ENCODE measurements around the gene CCDC97.

DNA sequence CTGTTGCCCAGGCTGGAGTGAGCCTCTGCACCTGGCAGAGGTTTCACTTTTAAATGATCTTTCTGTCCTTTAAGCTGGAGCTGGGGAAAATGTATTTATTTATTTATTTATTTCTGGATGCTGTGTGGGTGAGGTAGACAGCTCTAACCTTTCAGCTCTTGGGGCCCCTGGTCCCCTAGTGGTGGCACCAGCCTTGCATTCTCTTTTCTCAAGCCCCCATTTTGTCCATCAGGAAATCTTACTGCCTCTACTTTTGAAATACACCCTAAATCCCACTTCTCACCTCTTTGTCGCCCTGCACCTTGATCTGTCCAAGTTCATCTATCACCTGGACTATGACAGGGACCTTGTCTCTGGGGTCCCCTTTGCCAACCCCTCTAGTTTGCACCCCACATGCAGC lies 56.1 kb downstream of the CCDC97 start:
- TF ChIP-seq, protein P1, sequence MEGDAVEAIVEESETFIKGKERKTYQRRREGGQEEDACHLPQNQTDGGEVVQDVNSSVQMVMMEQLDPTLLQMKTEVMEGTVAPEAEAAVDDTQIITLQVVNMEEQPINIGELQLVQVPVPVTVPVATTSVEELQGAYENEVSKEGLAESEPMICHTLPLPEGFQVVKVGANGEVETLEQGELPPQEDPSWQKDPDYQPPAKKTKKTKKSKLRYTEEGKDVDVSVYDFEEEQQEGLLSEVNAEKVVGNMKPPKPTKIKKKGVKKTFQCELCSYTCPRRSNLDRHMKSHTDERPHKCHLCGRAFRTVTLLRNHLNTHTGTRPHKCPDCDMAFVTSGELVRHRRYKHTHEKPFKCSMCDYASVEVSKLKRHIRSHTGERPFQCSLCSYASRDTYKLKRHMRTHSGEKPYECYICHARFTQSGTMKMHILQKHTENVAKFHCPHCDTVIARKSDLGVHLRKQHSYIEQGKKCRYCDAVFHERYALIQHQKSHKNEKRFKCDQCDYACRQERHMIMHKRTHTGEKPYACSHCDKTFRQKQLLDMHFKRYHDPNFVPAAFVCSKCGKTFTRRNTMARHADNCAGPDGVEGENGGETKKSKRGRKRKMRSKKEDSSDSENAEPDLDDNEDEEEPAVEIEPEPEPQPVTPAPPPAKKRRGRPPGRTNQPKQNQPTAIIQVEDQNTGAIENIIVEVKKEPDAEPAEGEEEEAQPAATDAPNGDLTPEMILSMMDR (IDR thresholded peaks at IDR 0.05; ENCODE audit: low read depth, low read length): no peak
- no peak for TF ChIP-seq EZH2phosphoT487 (IDR thresholded peaks at IDR 0.05; ENCODE audit: low read depth)

Measured in OCI-LY3 (cell line).